Measurements from ENCODE around the gene NRXN2.

DNA sequence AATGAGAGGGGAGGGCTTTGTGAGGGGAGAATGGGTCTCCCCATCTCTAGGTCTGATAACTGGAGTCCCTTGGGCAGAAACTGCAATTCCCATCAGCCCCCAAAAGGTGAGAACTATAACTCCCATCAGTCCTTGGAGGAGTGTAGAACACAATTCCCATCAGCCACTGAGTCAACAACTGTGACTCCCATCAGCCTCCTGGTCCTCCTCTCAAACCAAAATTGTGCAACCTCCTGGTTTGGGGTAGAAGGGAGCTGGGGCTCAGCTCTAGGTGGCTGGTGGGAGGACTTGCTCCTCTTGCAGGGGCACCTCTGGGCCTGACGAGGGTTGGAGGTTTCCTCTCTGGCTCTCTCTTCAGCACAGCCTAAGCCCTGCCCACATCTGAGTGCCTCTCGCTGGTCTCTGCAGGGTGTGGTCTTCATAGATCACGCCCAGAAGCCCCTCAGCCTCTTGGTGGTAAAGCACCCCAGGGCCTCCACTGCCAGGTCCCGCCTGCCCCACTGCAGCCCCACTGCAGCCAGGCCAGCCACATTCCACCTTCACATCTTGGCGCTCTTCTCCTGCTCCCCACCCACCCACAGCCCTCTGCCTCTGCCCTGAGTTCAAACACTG is 113.5 kb downstream of the NRXN2 start:
- TF ChIP-seq, protein P1, sequence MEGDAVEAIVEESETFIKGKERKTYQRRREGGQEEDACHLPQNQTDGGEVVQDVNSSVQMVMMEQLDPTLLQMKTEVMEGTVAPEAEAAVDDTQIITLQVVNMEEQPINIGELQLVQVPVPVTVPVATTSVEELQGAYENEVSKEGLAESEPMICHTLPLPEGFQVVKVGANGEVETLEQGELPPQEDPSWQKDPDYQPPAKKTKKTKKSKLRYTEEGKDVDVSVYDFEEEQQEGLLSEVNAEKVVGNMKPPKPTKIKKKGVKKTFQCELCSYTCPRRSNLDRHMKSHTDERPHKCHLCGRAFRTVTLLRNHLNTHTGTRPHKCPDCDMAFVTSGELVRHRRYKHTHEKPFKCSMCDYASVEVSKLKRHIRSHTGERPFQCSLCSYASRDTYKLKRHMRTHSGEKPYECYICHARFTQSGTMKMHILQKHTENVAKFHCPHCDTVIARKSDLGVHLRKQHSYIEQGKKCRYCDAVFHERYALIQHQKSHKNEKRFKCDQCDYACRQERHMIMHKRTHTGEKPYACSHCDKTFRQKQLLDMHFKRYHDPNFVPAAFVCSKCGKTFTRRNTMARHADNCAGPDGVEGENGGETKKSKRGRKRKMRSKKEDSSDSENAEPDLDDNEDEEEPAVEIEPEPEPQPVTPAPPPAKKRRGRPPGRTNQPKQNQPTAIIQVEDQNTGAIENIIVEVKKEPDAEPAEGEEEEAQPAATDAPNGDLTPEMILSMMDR (IDR thresholded peaks at IDR 0.05), result no peak
- no peak for TF ChIP-seq POLR2A (IDR thresholded peaks at IDR 0.05)
